Measurements from ENCODE around the gene TAS2R9. TPM values are rescaled to one million over a fixed set of nuclear protein-coding genes. Genes with fewer than 3 reads are reported as not detected.
"Not testable (repeated sequence)": the region's sequence is repeated elsewhere in the genome, so short reads cannot be mapped to it uniquely, and the experiment has no call there.

The TAS2R9 gene
- not detected in 2 replicates for total RNA-seq (2014; rRNA removed; shearing (Covaris generic); ENCODE audit: low replicate concordance)

- in situ Hi-C loops (cut with HindIII; ENCODE audit: low pct_unique_long_range_greater_than_20kb, low sequenced_read_pairs) = no loop called here
These were observed at the start of gene TAS2R9 for GRCh38 chr12:10810068-10810467. Gene TAS2R9, minus strand, starts transcription at chr12:10810168. Its CDS starts 93 bp downstream, at chr12:10810075.

GRCh38 chr12:10855807-10856206, 45.8 kb upstream of the TAS2R9 start:
- in situ Hi-C loops (cut with HindIII; ENCODE audit: low pct_unique_long_range_greater_than_20kb, low sequenced_read_pairs) = no loop called here
- no peak for DNase-seq (ENCODE audit: low read depth)

More at GRCh38 chr12:10810068-10810467, at the start of gene TAS2R9:
- no peak for DNase-seq (ENCODE audit: low read depth)

GRCh38 chr12:10853776-10854175, 43.8 kb upstream of the TAS2R9 start:
- no peak for DNase-seq (ENCODE audit: low read depth)
- in situ Hi-C loops (cut with HindIII; ENCODE audit: low pct_unique_long_range_greater_than_20kb, low sequenced_read_pairs) = no loop called here

DNA sequence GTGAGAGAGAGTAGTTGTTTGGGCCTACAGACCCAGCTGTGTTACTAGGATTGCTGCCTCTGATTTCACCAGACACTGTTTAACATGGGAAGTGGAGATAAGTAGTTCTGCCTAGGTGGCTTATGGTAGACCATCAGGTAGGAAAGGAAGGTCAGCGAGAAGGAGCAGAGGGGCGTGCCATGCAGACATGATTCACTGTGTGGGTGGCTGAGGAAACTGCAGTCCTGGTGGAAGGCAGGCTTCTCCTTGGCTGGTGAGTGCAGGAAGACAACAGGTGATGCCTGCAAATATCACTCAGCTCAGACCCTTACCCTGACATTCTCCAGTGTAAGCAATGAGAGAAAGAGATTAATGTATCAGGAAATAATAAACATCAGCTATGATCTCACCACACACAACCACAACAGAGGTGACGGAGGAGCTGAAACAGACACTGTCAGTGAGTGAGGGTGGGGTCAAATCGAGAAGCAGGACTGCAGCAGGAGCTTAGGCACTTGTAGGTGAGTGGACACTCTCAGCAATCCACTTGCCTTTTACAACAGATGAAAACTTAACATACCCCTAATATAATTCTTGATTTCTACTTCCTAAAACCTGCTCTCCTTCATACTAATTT, 41.4 kb upstream of the TAS2R9 start:
- in situ Hi-C loops (cut with HindIII; ENCODE audit: low pct_unique_long_range_greater_than_20kb, low sequenced_read_pairs) = no loop called here
- no peak for DNase-seq (ENCODE audit: low read depth)

DNA sequence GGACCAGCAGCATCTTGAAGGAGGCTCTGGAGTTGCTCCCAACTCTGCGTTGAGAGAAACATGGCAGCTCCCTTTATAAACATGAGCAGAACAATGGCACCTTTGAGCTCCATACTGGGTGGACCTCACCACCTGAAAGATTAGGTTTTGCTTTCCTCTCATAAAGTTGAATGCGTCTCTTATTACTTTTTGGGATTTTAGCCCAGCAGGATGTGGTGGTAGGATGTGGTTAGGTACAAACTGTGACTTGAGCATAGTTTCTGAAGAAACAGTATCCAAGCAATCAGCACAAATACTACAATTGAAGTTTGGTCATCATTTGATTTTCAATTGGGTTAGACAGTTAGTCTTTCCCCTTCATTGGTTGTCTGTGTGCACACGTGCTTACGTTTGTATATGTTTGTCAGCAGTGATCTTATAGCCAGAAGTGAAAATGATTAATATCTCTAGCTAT, 39.5 kb upstream of the TAS2R9 start, which contains the start of gene PRR4:
PRR4 (minus strand) TSS at position 51 of the 454 bp plus-strand sequence; CDS start at position 13, 38 bp downstream.
- in situ Hi-C loops (cut with HindIII; ENCODE audit: low pct_unique_long_range_greater_than_20kb, low sequenced_read_pairs) = no loop called here
- DNase-seq (ENCODE audit: low read depth) = no peak

GRCh38 chr12:10847744-10848143, 37.8 kb upstream of the TAS2R9 start:
- DNase-seq (ENCODE audit: low read depth) = no peak
- in situ Hi-C loops (cut with HindIII; ENCODE audit: low pct_unique_long_range_greater_than_20kb, low sequenced_read_pairs) = no loop called here

DNA sequence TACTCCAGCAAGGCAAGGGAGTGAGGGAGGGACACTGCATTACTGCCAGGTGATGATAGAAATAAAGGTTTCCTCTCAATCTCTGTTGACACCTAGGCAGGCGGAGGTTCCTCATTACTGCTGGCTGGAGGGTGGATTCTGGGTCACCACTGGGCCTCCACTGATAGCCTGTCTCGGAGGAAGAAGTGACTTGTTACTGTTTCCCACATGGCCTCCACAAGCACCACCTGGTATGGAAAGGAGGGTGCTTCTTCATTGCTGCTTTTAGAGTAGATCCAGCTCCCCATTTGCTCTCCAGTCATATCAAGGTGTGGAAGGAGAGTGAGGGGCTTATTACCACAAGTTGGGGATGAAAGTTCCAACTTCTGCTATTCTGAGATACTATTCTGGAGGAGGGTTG, 32.9 kb upstream of the TAS2R9 start:
- in situ Hi-C loops (cut with HindIII; ENCODE audit: low pct_unique_long_range_greater_than_20kb, low sequenced_read_pairs) = no loop called here
- DNase-seq (ENCODE audit: low read depth) = no peak

- no peak for DNase-seq (ENCODE audit: low read depth)
- in situ Hi-C loops (cut with HindIII; ENCODE audit: low pct_unique_long_range_greater_than_20kb, low sequenced_read_pairs) = no loop called here
These were observed 28.5 kb upstream of the TAS2R9 start for GRCh38 chr12:10838461-10838860.

DNA sequence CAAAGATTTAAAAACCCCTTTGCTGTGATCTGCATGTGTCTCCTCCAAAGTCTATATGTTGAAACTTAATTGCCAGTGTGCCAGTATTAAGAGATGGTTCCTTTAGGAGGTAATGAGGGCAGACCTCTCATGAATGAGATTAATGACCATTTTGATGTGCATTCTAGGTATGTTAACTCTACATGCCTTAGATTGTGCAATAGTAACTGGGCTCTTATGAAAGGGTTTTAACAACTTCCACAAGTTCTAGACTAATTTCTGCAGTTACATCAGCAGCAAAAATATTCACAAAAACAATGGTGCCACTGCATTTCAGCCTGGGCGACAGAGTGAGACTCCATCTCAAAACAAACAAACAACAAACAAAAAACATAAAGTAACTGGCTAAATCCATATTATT, 20.0 kb upstream of the TAS2R9 start:
- in situ Hi-C loops (cut with HindIII; ENCODE audit: low pct_unique_long_range_greater_than_20kb, low sequenced_read_pairs) = no loop called here
- DNase-seq (ENCODE audit: low read depth) = no peak

DNA sequence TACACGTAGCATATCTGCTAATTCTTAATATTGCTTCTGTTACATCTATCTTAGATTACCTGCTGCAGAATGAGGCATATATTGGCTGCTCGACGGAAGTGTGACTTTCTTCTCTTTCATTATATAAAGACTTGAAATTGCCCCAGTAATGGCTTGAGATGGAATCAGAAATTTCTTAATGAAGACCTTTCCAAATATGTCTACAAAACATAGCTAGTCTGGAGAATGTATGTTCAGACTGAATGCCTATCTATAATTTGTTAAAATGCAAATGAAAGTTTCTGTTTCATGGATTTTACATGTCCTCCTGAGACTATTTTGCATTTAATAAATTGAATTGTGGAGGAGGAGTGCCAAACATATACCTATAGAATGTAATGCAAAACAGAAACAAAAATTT, 16.3 kb upstream of the TAS2R9 start, which contains the start of gene TAS2R10:
TAS2R10 (minus strand) TSS at position 101 of the 400 bp plus-strand sequence; CDS start at position 12, 89 bp downstream.
- in situ Hi-C loops (cut with HindIII; ENCODE audit: low pct_unique_long_range_greater_than_20kb, low sequenced_read_pairs) = no loop called here
- no peak for DNase-seq (ENCODE audit: low read depth)

DNA sequence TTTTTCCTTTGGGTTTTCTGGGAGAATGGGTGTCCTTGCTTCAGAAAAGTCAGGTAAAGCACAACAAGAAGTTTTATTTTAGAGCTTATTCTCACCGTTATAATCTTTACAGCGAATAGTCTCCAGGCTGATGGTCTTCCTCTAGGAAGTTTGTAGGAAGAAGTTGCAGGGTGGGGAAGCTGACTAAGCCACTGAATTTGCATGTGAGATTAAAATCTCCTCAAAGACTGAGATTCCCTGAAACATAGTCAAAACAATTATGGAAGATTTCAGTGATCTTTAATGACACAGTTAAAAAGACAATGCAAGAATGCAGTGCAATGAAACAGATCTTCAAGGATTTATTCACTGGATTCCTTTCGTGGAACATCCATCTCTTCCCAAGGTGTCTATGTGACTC, 15.0 kb upstream of the TAS2R9 start:
- DNase-seq (ENCODE audit: low read depth) = no peak
- in situ Hi-C loops (cut with HindIII; ENCODE audit: low pct_unique_long_range_greater_than_20kb, low sequenced_read_pairs) = no loop called here

- in situ Hi-C loops (cut with HindIII; ENCODE audit: low pct_unique_long_range_greater_than_20kb, low sequenced_read_pairs) = no loop called here
- no peak for DNase-seq (ENCODE audit: low read depth)
These were observed 2.0 kb upstream of the TAS2R9 start for GRCh38 chr12:10811883-10812536.

DNA sequence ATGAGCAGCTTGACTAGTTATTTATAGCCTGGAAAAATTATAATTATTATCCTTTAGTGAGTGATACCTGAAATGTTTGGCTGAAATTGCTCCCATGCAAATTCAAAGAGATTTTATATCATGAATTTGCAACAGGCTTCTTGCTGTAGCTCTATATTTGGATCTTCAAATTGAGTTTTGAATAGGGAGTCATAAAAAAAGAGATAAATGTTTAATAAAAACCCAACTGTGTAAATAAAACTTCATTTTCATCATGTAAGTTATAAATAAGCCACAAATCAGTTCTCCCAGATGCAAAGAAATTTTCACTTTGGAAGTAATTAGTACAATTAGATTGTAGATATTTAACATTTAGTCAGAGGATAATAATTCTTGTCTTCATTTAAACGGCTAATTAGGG, 2.8 kb downstream of the TAS2R9 start, which contains the start of gene TAS2R8:
TAS2R8 (minus strand) TSS at position 101 of the 400 bp plus-strand sequence. CDS start 306 bp downstream, outside the sequence.
- in situ Hi-C loops (cut with HindIII; ENCODE audit: low pct_unique_long_range_greater_than_20kb, low sequenced_read_pairs) = no loop called here
- DNase-seq (ENCODE audit: low read depth) = no peak

DNA sequence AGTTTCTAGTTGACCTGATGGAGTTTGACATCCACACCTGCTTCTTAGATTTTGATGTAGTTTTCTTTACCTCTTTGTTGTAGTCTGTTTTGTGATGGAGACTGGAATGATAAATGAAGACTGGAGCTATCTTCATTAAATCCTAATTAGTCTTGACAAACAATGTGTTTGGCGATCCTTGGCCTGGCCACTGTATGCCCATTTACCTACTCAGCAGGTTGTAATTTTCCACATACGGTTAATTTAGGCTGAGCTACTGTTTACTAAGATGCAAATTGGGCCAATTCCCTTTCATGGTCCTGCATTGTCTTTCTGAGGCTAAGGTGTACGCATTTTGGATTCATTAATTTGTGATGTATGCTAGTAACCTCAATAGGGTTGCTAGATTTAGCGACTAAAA, 7.4 kb downstream of the TAS2R9 start, which contains the start of gene TAS2R7:
TAS2R7 (minus strand) TSS at position 41 of the 400 bp plus-strand sequence. CDS start 57 bp downstream, outside the sequence.
- no peak for DNase-seq (ENCODE audit: low read depth)
- in situ Hi-C loops (cut with HindIII; ENCODE audit: low pct_unique_long_range_greater_than_20kb, low sequenced_read_pairs) = no loop called here

DNA sequence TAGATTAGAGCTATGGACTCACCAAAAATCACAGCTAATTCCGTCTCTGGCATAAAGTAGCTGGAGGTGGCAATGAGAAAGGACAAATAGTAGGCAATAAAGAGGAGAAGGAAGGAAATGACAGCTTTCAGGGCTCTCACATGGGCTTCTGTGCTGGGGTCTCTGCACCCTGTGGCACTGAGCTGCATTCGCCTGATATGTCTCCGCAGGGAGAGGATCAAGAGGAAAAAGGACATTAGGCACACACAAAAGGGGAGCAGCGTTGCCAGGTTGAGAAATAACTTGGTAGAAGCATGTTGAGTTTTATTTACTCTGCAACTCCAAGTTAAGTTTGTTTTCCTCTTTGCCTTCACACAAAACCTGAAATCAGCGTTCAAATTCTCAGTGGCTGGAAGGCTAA, 8.2 kb downstream of the TAS2R9 start:
- DNase-seq (ENCODE audit: low read depth) = no peak
- in situ Hi-C loops (cut with HindIII; ENCODE audit: low pct_unique_long_range_greater_than_20kb, low sequenced_read_pairs) = no loop called here

GRCh38 chr12:10794222-10794621, 15.7 kb downstream of the TAS2R9 start:
- no peak for DNase-seq (ENCODE audit: low read depth)
- in situ Hi-C loops (cut with HindIII; ENCODE audit: low pct_unique_long_range_greater_than_20kb, low sequenced_read_pairs) = no loop called here

- in situ Hi-C loops (cut with HindIII; ENCODE audit: low pct_unique_long_range_greater_than_20kb, low sequenced_read_pairs) = not testable (repeated sequence)
These were observed 18.2 kb downstream of the TAS2R9 start for GRCh38 chr12:10791769-10792168.

GRCh38 chr12:10783252-10783651, 26.7 kb downstream of the TAS2R9 start:
- in situ Hi-C loops (cut with HindIII; ENCODE audit: low pct_unique_long_range_greater_than_20kb, low sequenced_read_pairs) = no loop called here

More at GRCh38 chr12:10791769-10792168, 18.2 kb downstream of the TAS2R9 start:
- DNase-seq (ENCODE audit: low read depth) = not testable (repeated sequence)

DNA sequence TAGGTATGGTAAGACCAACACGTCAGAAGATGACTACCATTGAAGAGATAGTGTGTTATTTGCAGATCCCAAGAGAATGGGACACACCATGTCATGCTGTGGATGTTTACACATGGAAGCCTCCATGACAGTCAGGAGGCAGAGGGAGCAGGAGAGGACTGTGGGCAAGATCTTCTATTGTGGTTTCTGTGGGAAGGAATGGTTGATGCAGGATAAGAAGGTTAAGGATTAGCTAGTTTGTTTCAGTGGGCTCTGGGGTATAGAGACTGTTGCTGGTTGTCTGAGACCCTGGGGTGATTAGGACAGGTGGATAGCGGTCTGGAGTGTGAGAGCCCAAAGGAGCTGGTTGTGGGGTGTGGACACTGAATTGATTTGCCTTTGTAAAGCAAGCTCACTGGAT, 30.9 kb downstream of the TAS2R9 start:
- in situ Hi-C loops (cut with HindIII; ENCODE audit: low pct_unique_long_range_greater_than_20kb, low sequenced_read_pairs) = no loop called here
- no peak for DNase-seq (ENCODE audit: low read depth)

More at GRCh38 chr12:10783252-10783651, 26.7 kb downstream of the TAS2R9 start:
- DNase-seq (ENCODE audit: low read depth) = no peak
